Neural progenitor cell (in vitro differentiated cells): ENCODE results near the gene CHRND. TPM values are rescaled to one million over a fixed set of nuclear protein-coding genes. Genes with fewer than 3 reads are reported as not detected.

Experiments
- DNase-seq: peaks from one replicate; pipeline ENCODE4 v3.0.0-alpha.2; 2016; ENCODE audit warnings: low spot score
- H2AFZ ChIP-seq: fragments of 200-600 bp; sonication (generic); replicated peaks from 2 replicates; pipeline ENCODE4 v1.6.1; 2016; ENCODE audit warnings: antibody characterized with exemption
- H3F3A ChIP-seq: fragments of 200-600 bp; sonication (generic); 2 replicates; pipeline ENCODE4 v1.6.1; 2016; ENCODE audit warnings: antibody characterized with exemption, low read depth
- H3K27ac ChIP-seq: fragments of 200-600 bp; sonication (generic); 2 replicates; pipeline ENCODE4 v1.5.1; 2016; ENCODE audit warnings: mild to moderate bottlenecking
- H3K27me3 ChIP-seq: fragments of 200-600 bp; sonication (generic); 2 replicates; pipeline ENCODE4 v1.6.1; 2016; ENCODE audit warnings: mild to moderate bottlenecking, moderate library complexity
- H3K36me3 ChIP-seq: fragments of 200-600 bp; sonication (generic); 2 replicates; pipeline ENCODE4 v1.5.1; 2016
- H3K4me1 ChIP-seq: fragments of 200-600 bp; sonication (generic); 2 replicates; pipeline ENCODE4 v1.6.1; 2016; ENCODE audit warnings: mixed run types
- H3K4me2 ChIP-seq: fragments of 200-600 bp; sonication (generic); 2 replicates; pipeline ENCODE4 v1.6.1; 2016
- H3K4me3 ChIP-seq: fragments of 200-600 bp; sonication (generic); 2 replicates; pipeline ENCODE4 v1.5.1; 2016
- H3K79me2 ChIP-seq: fragments of 200-600 bp; sonication (generic); 2 replicates; pipeline ENCODE4 v1.6.1; 2016; ENCODE audit warnings: low read depth
- H3K9ac ChIP-seq: fragments of 200-600 bp; sonication (generic); 2 replicates; pipeline ENCODE4 v1.6.1; 2016
- H3K9me3 ChIP-seq: fragments of 200-600 bp; sonication (generic); 2 replicates; pipeline ENCODE4 v1.5.1; 2016; ENCODE audit warnings: low read depth
- H4K20me1 ChIP-seq: fragments of 200-600 bp; sonication (generic); 2 replicates; pipeline ENCODE4 v1.6.1; 2016; ENCODE audit warnings: low read depth
- H3K27ac Mint-ChIP-seq: 3 replicates; pipeline ENCODE4 v1.8.0; 2021; ENCODE audit warnings: mixed read lengths
- H3K27me3 Mint-ChIP-seq: 2 replicates; pipeline ENCODE4 v1.8.0; 2022; ENCODE audit warnings: low read depth, mild to moderate bottlenecking, inconsistent platforms, moderate library complexity, mixed read lengths; ENCODE audit not compliant: insufficient read depth
- H3K36me3 Mint-ChIP-seq: 3 replicates; pipeline ENCODE4 v1.8.0; 2021; ENCODE audit warnings: mixed read lengths
- H3K4me1 Mint-ChIP-seq: 3 replicates; pipeline ENCODE4 v1.8.0; 2021; ENCODE audit warnings: mixed read lengths
- H3K4me3 Mint-ChIP-seq: 3 replicates; pipeline ENCODE4 v1.8.0; 2021; ENCODE audit warnings: mild to moderate bottlenecking, moderate library complexity, mixed read lengths
- H3K9me3 Mint-ChIP-seq: 3 replicates; pipeline ENCODE4 v1.8.0; 2020; ENCODE audit warnings: mixed read lengths
- EZH2 ChIP-seq: fragments of 200-600 bp; sonication (generic); IDR thresholded peaks from 2 replicates; pipeline ENCODE4 v1.6.1; 2017; ENCODE audit warnings: antibody characterized with exemption, mild to moderate bottlenecking, moderate library complexity
- EZH2phosphoT487 ChIP-seq: fragments of 200-600 bp; sonication (generic); IDR thresholded peaks from 2 replicates; pipeline ENCODE4 v1.6.1; 2017; ENCODE audit warnings: antibody characterized with exemption
- total RNA-seq: library from RNA; depleted of rRNA; stranded (reverse); fragments of >200 nt; gene quantifications from 2 replicates; pipeline ENCODE4 v1.2.3, GENCODE V29; 2015; ENCODE audit warnings: low replicate concordance
- TF ChIP-seq, protein P1 (sequence below): fragments of 200-600 bp; sonication (generic); IDR thresholded peaks from 2 replicates; pipeline ENCODE4 v1.5.1; 2017; ENCODE audit warnings: antibody characterized with exemption, mild to moderate bottlenecking

The CHRND gene
- total RNA-seq, 1 donor from 2014 or later: not detected

DNA sequence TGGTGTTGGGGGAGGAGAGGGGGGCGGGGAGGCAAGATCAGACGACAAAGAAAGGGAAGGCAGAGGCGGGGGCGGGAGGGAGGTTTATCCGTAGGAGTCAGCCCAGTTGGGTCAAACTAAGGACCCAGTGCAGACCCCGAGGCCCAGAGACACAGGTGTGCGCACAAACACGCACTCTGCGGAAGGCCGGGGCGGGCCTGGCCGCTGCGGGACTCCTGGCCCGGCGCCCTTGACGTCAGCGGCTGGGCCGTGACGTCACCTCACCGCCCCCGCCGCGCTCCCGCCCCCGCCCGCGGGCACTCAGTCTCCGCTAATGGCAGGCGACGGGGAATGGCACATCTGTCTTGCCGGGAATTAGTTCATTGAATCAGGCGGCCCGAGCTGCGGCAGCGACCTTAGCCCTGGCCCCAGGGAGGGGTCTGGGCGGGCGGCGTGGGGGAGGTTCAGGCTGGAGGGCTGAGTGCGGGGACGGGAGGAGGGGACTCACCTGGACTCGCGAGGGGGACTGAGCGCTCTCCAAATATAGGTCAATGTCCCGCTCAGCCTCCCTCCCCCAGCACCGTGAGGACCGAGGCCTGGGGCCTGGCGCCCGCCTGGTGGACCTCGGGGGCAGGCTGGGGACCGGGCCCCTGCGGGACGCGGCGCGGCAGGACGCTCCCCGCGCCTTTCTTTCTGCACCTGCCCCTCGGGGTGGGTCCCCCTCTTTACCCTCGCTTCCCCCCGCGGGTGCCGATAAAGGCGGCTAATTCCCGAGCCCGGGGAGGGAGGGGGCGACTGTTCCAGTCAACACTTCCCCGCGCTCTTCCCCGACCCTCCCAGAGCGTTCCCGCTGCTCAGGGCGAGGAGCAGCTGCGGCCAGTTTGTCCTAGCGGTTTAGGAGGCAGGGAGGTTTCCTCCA lies 22.8 kb upstream of the CHRND start:
- Mint-ChIP-seq H3K4me1 (peaks cover 58% of the 10 kb centered on the region), H3K27ac (no peak overlapping the region), H3K36me3 (no peaks in the 10 kb centered on the region), H3K9me3 (peaks cover 3% of the 10 kb centered on the region), H3K4me3 (peak overlapping the region; percentile 85), H3K27me3 (peaks cover 38% of the 10 kb centered on the region)
- Histone ChIP-seq H2AFZ (peak overlapping the region; percentile 61), H3F3A (peaks cover 15% of the 10 kb centered on the region), H3K9me3 (no peaks in the 10 kb centered on the region), H4K20me1 (peaks cover 30% of the 10 kb centered on the region), H3K27me3 (peaks cover 72% of the 10 kb centered on the region), H3K4me3 (peak overlapping the region; percentile 49), H3K79me2 (no peaks in the 10 kb centered on the region), H3K36me3 (no peaks in the 10 kb centered on the region), H3K4me2 (peak overlapping the region; percentile 87), H3K27ac (no peak overlapping the region), H3K9ac (no peak overlapping the region), H3K4me1 (peaks cover 21% of the 10 kb centered on the region)
- TF ChIP-seq EZH2 (peak; percentile 82), EZH2phosphoT487 (no peak)
- TF ChIP-seq, protein P1, sequence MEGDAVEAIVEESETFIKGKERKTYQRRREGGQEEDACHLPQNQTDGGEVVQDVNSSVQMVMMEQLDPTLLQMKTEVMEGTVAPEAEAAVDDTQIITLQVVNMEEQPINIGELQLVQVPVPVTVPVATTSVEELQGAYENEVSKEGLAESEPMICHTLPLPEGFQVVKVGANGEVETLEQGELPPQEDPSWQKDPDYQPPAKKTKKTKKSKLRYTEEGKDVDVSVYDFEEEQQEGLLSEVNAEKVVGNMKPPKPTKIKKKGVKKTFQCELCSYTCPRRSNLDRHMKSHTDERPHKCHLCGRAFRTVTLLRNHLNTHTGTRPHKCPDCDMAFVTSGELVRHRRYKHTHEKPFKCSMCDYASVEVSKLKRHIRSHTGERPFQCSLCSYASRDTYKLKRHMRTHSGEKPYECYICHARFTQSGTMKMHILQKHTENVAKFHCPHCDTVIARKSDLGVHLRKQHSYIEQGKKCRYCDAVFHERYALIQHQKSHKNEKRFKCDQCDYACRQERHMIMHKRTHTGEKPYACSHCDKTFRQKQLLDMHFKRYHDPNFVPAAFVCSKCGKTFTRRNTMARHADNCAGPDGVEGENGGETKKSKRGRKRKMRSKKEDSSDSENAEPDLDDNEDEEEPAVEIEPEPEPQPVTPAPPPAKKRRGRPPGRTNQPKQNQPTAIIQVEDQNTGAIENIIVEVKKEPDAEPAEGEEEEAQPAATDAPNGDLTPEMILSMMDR: no peak
- peak; percentile 84 for DNase-seq

GRCh38 chr2:232503809-232504323 lies 22.1 kb upstream of the CHRND start:
- TF ChIP-seq EZH2: peak; percentile 79
- TF ChIP-seq, protein P1: no peak
- Histone ChIP-seq H3F3A (peaks cover 15% of the 10 kb centered on the region), H3K4me1 (peaks cover 21% of the 10 kb centered on the region), H3K4me3 (peak overlapping the region; percentile 49), H4K20me1 (peaks cover 30% of the 10 kb centered on the region), H3K9me3 (no peaks in the 10 kb centered on the region), H3K4me2 (peak overlapping the region; percentile 87), H3K27ac (no peak overlapping the region), H3K9ac (no peak overlapping the region), H3K27me3 (peaks cover 72% of the 10 kb centered on the region), H2AFZ (peak overlapping the region; percentile 61), H3K79me2 (no peaks in the 10 kb centered on the region), H3K36me3 (no peaks in the 10 kb centered on the region)
- H3K27ac Mint-ChIP-seq: no peak overlapping the region
- peak overlapping the region; percentile 79 for H3K4me3 Mint-ChIP-seq
- H3K4me1 Mint-ChIP-seq: peaks cover 60% of the 10 kb centered on the region
- H3K27me3 Mint-ChIP-seq: peaks cover 38% of the 10 kb centered on the region
- H3K36me3 Mint-ChIP-seq: no peaks in the 10 kb centered on the region
- H3K9me3 Mint-ChIP-seq: no peaks in the 10 kb centered on the region
- no peak for DNase-seq

GRCh38 chr2:232504438-232504837 lies 21.5 kb upstream of the CHRND start:
- TF ChIP-seq, protein P1: no peak
- TF ChIP-seq EZH2phosphoT487 (no peak), EZH2 (no peak)
- Histone ChIP-seq H2AFZ (no peak overlapping the region), H3F3A (peaks cover 15% of the 10 kb centered on the region), H3K4me1 (peaks cover 21% of the 10 kb centered on the region), H4K20me1 (peaks cover 30% of the 10 kb centered on the region), H3K4me2 (no peak overlapping the region), H3K9ac (no peak overlapping the region), H3K9me3 (no peaks in the 10 kb centered on the region), H3K79me2 (no peaks in the 10 kb centered on the region), H3K4me3 (no peak overlapping the region), H3K27me3 (peaks cover 72% of the 10 kb centered on the region), H3K27ac (no peak overlapping the region), H3K36me3 (no peaks in the 10 kb centered on the region)
- Mint-ChIP-seq H3K4me1 (peaks cover 59% of the 10 kb centered on the region), H3K36me3 (no peaks in the 10 kb centered on the region), H3K4me3 (peak overlapping the region; percentile 79), H3K9me3 (no peaks in the 10 kb centered on the region), H3K27ac (no peak overlapping the region), H3K27me3 (peaks cover 38% of the 10 kb centered on the region)
- no peak for DNase-seq
